Lower lobe of right lung (tissue), 2 donors: ENCODE results near the gene XRCC5. TPM values are rescaled to one million over a fixed set of nuclear protein-coding genes. Genes with fewer than 3 reads are reported as not detected.

Experiments
- ATAC-seq, 2 donors: fragments of 200-7000 bp; cut with Tn5 transposase; one replicate each; pipeline ENCODE4 v1.9.1; 2020 to 2022; ENCODE audit warnings: mild to moderate bottlenecking in 2 of 2, moderate library complexity in 2 of 2
- DNase-seq: peaks from one replicate; pipeline ENCODE4 v3.0.0-alpha.2; 2020
- H3K27ac ChIP-seq: fragments of 200-600 bp; one replicate; pipeline ENCODE4 v1.8.0; 2022
- H3K27me3 ChIP-seq: fragments of 200-600 bp; one replicate; pipeline ENCODE4 v1.8.0; 2022; ENCODE audit warnings: low read depth
- H3K36me3 ChIP-seq: fragments of 200-600 bp; one replicate; pipeline ENCODE4 v1.8.0; 2022; ENCODE audit warnings: mild to moderate bottlenecking
- H3K4me1 ChIP-seq: fragments of 200-600 bp; one replicate; pipeline ENCODE4 v1.8.0; 2022
- H3K4me3 ChIP-seq: fragments of 200-600 bp; one replicate; pipeline ENCODE4 v1.8.0; 2022; ENCODE audit warnings: mild to moderate bottlenecking
- H3K9me3 ChIP-seq: fragments of 200-600 bp; one replicate; pipeline ENCODE4 v1.8.0; 2022
- intact Hi-C: fragments of 100-400 bp; cut with DNase I; formaldehyde crosslinking; loops from one replicate; pipeline ENCODE4 v1.11.0; 2022
- total RNA-seq: library from RNA; stranded (reverse); fragmentation: NEBNext Ultra II Directional; extraction: Animal tissue kit (Norgen Biotek cat#: 25700); gene quantifications from one replicate; pipeline ENCODE4 v1.2.1, GENCODE V29; 2021
- TF ChIP-seq, protein P1 (sequence below): fragments of 200-600 bp; IDR thresholded peaks from one replicate; pipeline ENCODE4 v1.8.0; 2022; ENCODE audit warnings: antibody characterized with exemption, mild to moderate bottlenecking
- donor health status: DM: no; HTN: yes; CAD: no; lungs with severe emphysema.

The XRCC5 gene
- total RNA-seq, 1 donor from 2014 or later, result 155 TPM

DNA sequence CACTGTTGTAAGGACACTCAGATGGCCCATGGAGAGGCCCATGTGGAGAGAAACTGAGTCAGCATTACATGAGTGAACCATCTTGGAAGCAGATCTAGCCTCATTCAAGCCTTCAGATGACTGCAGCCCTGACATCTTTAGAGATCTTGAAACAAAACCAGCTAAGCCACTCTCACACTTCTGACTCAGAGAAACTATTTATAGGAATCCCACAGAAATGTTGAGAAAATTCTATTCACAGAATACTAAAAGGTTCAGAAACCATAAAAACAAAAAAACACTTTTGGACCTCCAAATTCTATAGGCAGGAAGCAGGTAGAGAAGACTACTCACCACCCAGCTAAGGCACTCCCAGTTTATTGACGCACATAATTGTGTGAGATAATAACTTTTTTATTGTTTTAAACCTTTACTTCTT, 18.8 kb upstream of the XRCC5 start:
- Histone ChIP-seq H3K4me3 (no peak overlapping the region), H3K36me3 (no peaks in the 10 kb centered on the region), H3K27ac (no peak overlapping the region), H3K27me3 (no peaks in the 10 kb centered on the region), H3K4me1 (no peaks in the 10 kb centered on the region), H3K9me3 (no peaks in the 10 kb centered on the region)
- intact Hi-C loops, result no loop called here
- TF ChIP-seq, protein P1, sequence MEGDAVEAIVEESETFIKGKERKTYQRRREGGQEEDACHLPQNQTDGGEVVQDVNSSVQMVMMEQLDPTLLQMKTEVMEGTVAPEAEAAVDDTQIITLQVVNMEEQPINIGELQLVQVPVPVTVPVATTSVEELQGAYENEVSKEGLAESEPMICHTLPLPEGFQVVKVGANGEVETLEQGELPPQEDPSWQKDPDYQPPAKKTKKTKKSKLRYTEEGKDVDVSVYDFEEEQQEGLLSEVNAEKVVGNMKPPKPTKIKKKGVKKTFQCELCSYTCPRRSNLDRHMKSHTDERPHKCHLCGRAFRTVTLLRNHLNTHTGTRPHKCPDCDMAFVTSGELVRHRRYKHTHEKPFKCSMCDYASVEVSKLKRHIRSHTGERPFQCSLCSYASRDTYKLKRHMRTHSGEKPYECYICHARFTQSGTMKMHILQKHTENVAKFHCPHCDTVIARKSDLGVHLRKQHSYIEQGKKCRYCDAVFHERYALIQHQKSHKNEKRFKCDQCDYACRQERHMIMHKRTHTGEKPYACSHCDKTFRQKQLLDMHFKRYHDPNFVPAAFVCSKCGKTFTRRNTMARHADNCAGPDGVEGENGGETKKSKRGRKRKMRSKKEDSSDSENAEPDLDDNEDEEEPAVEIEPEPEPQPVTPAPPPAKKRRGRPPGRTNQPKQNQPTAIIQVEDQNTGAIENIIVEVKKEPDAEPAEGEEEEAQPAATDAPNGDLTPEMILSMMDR, result no peak
- ATAC-seq, result no peak
- no peak for DNase-seq

DNA sequence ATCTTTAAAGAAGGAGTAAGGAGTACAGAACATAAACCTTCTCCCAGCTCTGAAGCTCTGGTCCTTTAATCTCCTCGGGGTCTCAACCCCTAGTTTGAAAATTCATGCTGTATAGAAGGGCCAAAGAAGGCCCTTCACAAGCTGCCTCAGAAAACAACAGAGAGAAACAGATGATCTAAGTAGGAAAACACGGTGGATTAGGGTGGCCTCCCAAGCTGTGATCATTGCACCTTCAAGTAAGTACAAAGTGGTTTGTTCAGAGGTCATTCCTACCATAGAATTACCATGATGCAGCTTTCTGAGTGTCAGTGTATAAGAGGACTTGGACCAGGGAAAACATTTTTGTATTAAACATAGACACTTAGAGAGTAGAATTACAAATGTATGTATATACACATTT, 16.5 kb upstream of the XRCC5 start:
- Histone ChIP-seq H3K27me3 (no peaks in the 10 kb centered on the region), H3K36me3 (no peaks in the 10 kb centered on the region), H3K4me3 (no peak overlapping the region), H3K27ac (no peak overlapping the region), H3K9me3 (no peaks in the 10 kb centered on the region), H3K4me1 (no peaks in the 10 kb centered on the region)
- no peak for ATAC-seq
- no peak for DNase-seq
- TF ChIP-seq, protein P1, result no peak
- intact Hi-C loops, result no loop called here

DNA sequence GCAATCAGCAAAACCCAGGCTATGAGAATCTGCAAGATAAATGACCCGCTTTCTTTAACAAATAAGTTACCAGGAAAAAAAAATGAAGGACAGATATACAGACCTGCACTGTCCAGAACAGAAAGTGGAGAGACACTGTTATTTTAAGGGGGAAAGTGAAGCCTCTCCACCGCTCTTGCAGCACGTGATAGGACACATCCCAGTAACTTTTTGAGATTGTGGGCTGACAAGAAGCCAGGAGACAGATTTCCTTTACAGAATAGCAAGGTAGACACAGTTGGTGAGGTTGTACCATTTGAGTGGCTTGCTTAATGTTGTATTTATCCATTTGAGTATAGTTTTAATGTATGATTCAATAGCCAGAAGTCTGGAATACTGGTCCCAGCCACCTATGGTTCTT, 14.4 kb upstream of the XRCC5 start:
- Histone ChIP-seq H3K4me3 (no peak overlapping the region), H3K9me3 (no peaks in the 10 kb centered on the region), H3K4me1 (no peaks in the 10 kb centered on the region), H3K27ac (no peak overlapping the region), H3K36me3 (no peaks in the 10 kb centered on the region), H3K27me3 (no peaks in the 10 kb centered on the region)
- no peak for ATAC-seq
- intact Hi-C loops, result no loop called here
- DNase-seq, result no peak
- TF ChIP-seq, protein P1, result no peak

DNA sequence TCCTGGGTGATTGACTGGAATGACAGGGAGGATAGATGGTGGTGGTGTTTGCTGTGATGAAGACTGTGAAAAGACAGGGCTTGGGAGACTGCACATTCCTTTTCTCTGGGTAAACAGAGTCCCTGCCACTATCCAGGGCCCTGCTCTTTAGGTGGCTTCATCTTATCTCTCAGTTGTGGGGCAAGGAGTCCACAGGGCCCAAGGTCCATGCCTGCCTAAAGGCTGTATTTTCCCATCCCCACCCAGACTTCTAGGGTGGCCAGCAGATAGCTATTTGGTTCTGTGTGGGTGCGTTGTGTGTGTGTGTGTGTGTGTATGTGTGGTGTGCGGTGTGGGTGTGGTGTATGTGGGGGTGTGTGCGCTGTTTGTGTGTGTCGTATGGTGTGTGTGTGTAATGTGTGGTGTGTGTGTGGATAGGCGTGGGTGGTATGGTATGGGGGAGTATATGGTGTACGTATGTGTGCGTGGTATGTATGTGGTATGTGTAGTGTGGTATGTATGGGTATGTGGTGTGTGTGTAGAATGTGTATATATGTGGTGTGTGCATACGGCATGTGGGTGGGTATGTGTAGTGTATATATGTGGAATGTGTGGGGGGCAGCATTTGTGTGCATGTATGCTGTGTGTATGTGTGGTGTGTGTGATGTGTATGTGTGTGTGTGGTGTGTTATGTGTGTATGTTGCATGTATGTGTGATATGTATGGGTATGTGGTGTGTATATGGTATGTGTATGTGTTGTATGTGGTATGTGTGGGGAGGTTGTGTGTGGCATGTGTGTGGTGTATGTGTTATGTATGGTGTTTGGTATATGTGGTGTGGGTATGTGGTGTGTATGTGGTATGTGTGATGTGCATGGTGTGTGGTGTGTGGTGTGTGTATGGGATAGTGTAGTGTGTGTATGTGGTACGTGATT, 10.5 kb upstream of the XRCC5 start:
- Histone ChIP-seq H3K27me3 (no peaks in the 10 kb centered on the region), H3K27ac (no peak overlapping the region), H3K9me3 (no peaks in the 10 kb centered on the region), H3K36me3 (no peaks in the 10 kb centered on the region), H3K4me1 (no peaks in the 10 kb centered on the region), H3K4me3 (no peak overlapping the region)
- intact Hi-C loops, result no loop called here
- DNase-seq (no peak), ATAC-seq (peak in 1 of 2 donors; percentile 29)
- TF ChIP-seq, protein P1, result no peak

DNA sequence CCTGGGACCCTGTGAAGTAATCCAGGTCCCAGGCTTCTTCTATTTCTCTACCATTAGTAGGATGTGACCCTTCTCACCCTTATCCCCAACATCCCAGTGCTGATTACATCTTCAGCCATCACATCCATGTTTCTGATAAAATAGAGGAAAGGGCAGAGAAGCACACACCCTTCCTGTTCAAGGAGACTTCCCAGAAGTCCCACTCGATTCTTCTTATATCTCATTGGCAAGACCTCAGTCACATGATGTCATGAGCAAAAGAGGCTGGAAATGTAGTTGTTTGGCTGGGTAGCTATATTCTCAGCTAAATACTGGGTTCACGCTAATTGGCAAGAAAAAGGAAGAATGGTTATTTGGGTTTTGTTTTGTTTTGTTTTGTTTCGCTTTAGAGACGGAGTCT, 8.0 kb upstream of the XRCC5 start:
- Histone ChIP-seq H3K36me3 (no peaks in the 10 kb centered on the region), H3K9me3 (no peaks in the 10 kb centered on the region), H3K4me3 (no peak overlapping the region), H3K27ac (no peak overlapping the region), H3K4me1 (no peaks in the 10 kb centered on the region), H3K27me3 (no peaks in the 10 kb centered on the region)
- DNase-seq (no peak), ATAC-seq (no peak)
- TF ChIP-seq, protein P1, result no peak
- intact Hi-C loops, result no loop called here
